HEK293 (cell line): ENCODE measurements around the gene ADA.

Experiments
- CTCF ChIA-PET: fragments of 350-600 bp; formaldehyde crosslinking; extraction: SDS; loops from one replicate; lab custom pipeline; 2021; ENCODE audit warnings: antibody characterized with exemption; lab: Yijun Ruan, JAX
- POLR2A ChIA-PET: fragments of 300-600 bp; formaldehyde crosslinking; extraction: SDS; loops from one replicate; lab custom pipeline; 2020; ENCODE audit warnings: antibody characterized with exemption, inconsistent platforms; lab: Yijun Ruan, JAX
- H3K27ac ChIP-seq: fragments of 200-500 bp; sonication (Bioruptor generic); 2 replicates; pipeline ENCODE4 v1.5.1; 2014; ENCODE audit warnings: low read depth, low read length, control low read depth, inconsistent platforms; ENCODE audit errors: extremely low read depth
- H3K36me3 ChIP-seq, 2 experiments: fragments of 200-500 bp in 1 of 2; sonication (Bioruptor generic) in 1 of 2; 1 replicate in 1 of 2; 2 replicates in 1 of 2; pipeline ENCODE4 v1.5.1; 2014 to 2017; ENCODE audit warnings: inconsistent platforms in 2 of 2, low read length in 2 of 2; ENCODE audit not compliant: control insufficient read depth in 2 of 2, insufficient read depth in 1 of 2
- H3K4me1 ChIP-seq: fragments of 200-500 bp; sonication (Bioruptor generic); 2 replicates; pipeline ENCODE4 v1.5.1; 2014; ENCODE audit warnings: mild to moderate bottlenecking, low read length, inconsistent platforms; ENCODE audit not compliant: control insufficient read depth, insufficient read depth
- H3K4me3 ChIP-seq: 2 replicates; pipeline ENCODE4 v1.5.1; 2011; ENCODE audit warnings: low read depth, mild to moderate bottlenecking, control low read depth, low read length, moderate library complexity
- H3K9me3 ChIP-seq: fragments of 200-500 bp; sonication (Bioruptor generic); 2 replicates; pipeline ENCODE4 v1.5.1; 2014; ENCODE audit warnings: low read depth, low read length, inconsistent platforms; ENCODE audit not compliant: control insufficient read depth, insufficient read depth
- BCL11A ChIP-seq: fragments of 450-650 bp; formaldehyde crosslinking; IDR thresholded peaks from 2 replicates; pipeline ENCODE4 v1.5.1; 2016; ENCODE audit warnings: low read depth, missing biosample characterization, missing genetic modification characterization
- SALL2 ChIP-seq: fragments of 450-650 bp; formaldehyde crosslinking; IDR thresholded peaks from 2 replicates; pipeline ENCODE4 v1.5.0; 2017; ENCODE audit warnings: missing biosample characterization, mild to moderate bottlenecking, missing genetic modification characterization, borderline replicate concordance
- ZBTB1 ChIP-seq: fragments of 450-650 bp; formaldehyde crosslinking; IDR thresholded peaks from 2 replicates; pipeline ENCODE4 v1.5.1; 2016; ENCODE audit warnings: missing biosample characterization, missing genetic modification characterization
- ZBTB11 ChIP-seq: fragments of 450-650 bp; formaldehyde crosslinking; conservative IDR thresholded peaks from 2 replicates; pipeline ENCODE4 v1.5.1; 2016; ENCODE audit warnings: low read depth, missing biosample characterization, missing genetic modification characterization
- ZNF174 ChIP-seq: fragments of 450-650 bp; formaldehyde crosslinking; IDR thresholded peaks from 2 replicates; pipeline ENCODE4 v1.5.0; 2017; ENCODE audit warnings: missing biosample characterization, mild to moderate bottlenecking, missing genetic modification characterization
- ZNF223 ChIP-seq: fragments of 450-650 bp; formaldehyde crosslinking; IDR thresholded peaks from 2 replicates; pipeline ENCODE4 v1.5.1; 2016; ENCODE audit warnings: missing biosample characterization, missing genetic modification characterization
- ZNF24 ChIP-seq: fragments of 450-650 bp; formaldehyde crosslinking; IDR thresholded peaks from 2 replicates; pipeline ENCODE4 v1.5.1; 2016; ENCODE audit warnings: missing biosample characterization, missing genetic modification characterization
- ZNF266 ChIP-seq: fragments of 450-650 bp; formaldehyde crosslinking; IDR thresholded peaks from 2 replicates; pipeline ENCODE4 v1.5.1; 2016; ENCODE audit warnings: missing biosample characterization, missing genetic modification characterization, low read depth
- ZNF473 ChIP-seq: fragments of 450-650 bp; formaldehyde crosslinking; IDR thresholded peaks from 2 replicates; pipeline ENCODE4 v1.5.1; 2017; ENCODE audit warnings: missing biosample characterization, missing genetic modification characterization
- ZNF544 ChIP-seq: fragments of 450-650 bp; formaldehyde crosslinking; IDR thresholded peaks from 2 replicates; pipeline ENCODE4 v1.5.0; 2017; ENCODE audit warnings: missing biosample characterization, missing genetic modification characterization
- ZNF555 ChIP-seq: fragments of 450-650 bp; formaldehyde crosslinking; conservative IDR thresholded peaks from 2 replicates; pipeline ENCODE4 v1.5.1; 2017; ENCODE audit warnings: missing biosample characterization, mild to moderate bottlenecking, missing genetic modification characterization, inconsistent platforms
- ZSCAN5A ChIP-seq: fragments of 450-650 bp; formaldehyde crosslinking; IDR thresholded peaks from 2 replicates; pipeline ENCODE4 v1.5.1; 2016; ENCODE audit warnings: missing biosample characterization, missing genetic modification characterization
- TF ChIP-seq, protein P1 (sequence below): sonication (generic); formaldehyde crosslinking; IDR thresholded peaks from 2 replicates; pipeline ENCODE4 v1.8.1; 2022; ENCODE audit warnings: mild to moderate bottlenecking, moderate library complexity, missing genetic modification reagents
- TF ChIP-seq, protein P2 (sequence below): fragments of 450-650 bp; formaldehyde crosslinking; IDR thresholded peaks from 2 replicates; pipeline ENCODE4 v1.5.1; 2016; ENCODE audit warnings: missing biosample characterization, missing genetic modification characterization
- TF ChIP-seq, protein P3 (sequence below): fragments of 450-650 bp; IDR thresholded peaks from 2 replicates; pipeline ENCODE4 v1.5.1; 2018; ENCODE audit warnings: missing biosample characterization, missing genetic modification characterization
- TF ChIP-seq, protein P4 (sequence below): fragments of 450-650 bp; formaldehyde crosslinking; IDR thresholded peaks from 2 replicates; pipeline ENCODE4 v1.5.1; 2017; ENCODE audit warnings: missing biosample characterization, missing genetic modification characterization
- TF ChIP-seq, protein P5 (sequence below): fragments of 450-650 bp; formaldehyde crosslinking; IDR thresholded peaks from 2 replicates; pipeline ENCODE4 v1.5.1; 2016; ENCODE audit warnings: missing biosample characterization, missing genetic modification characterization

The ADA gene

DNA sequence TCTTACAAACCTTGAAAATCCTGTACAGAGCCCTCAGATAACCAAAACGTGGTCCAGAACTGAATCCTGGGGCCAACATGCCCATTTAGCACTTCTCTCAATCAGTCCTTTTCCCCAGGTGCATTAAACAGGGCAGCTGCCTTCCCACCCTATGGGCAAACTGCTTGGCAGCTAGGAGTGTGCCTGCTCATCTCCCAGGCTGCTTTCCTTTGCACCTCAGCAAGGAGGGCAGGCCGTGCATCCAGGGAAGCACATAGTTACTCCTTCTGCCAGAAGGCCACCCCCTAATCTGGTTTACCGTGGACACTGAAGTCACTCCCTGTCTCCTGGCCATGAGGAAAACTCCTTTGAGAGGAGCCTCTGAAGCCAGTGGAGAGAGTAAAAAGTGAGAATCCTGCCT is 59.1 kb downstream of the ADA start:
- TF ChIP-seq ZSCAN5A (tag by site-specific recombination) = no peak
- TF ChIP-seq, protein P1, sequence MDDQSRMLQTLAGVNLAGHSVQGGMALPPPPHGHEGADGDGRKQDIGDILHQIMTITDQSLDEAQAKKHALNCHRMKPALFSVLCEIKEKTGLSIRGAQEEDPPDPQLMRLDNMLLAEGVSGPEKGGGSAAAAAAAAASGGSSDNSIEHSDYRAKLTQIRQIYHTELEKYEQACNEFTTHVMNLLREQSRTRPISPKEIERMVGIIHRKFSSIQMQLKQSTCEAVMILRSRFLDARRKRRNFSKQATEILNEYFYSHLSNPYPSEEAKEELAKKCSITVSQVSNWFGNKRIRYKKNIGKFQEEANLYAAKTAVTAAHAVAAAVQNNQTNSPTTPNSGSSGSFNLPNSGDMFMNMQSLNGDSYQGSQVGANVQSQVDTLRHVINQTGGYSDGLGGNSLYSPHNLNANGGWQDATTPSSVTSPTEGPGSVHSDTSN (CRISPR knock-in tag) = no peak
- TF ChIP-seq, protein P2, sequence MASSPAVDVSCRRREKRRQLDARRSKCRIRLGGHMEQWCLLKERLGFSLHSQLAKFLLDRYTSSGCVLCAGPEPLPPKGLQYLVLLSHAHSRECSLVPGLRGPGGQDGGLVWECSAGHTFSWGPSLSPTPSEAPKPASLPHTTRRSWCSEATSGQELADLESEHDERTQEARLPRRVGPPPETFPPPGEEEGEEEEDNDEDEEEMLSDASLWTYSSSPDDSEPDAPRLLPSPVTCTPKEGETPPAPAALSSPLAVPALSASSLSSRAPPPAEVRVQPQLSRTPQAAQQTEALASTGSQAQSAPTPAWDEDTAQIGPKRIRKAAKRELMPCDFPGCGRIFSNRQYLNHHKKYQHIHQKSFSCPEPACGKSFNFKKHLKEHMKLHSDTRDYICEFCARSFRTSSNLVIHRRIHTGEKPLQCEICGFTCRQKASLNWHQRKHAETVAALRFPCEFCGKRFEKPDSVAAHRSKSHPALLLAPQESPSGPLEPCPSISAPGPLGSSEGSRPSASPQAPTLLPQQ = no peak
- TF ChIP-seq ZNF223 = no peak
- TF ChIP-seq ZNF555 (tag by site-specific recombination) = no peak
- TF ChIP-seq SALL2 (tag by site-specific recombination) = no peak
- ChIA-PET POLR2A (no interaction called here), CTCF (no interaction called here)
- H3K9me3 ChIP-seq = no peaks in the 10 kb centered on the region
- H3K4me3 ChIP-seq = no peak overlapping the region
- H3K27ac ChIP-seq = no peak overlapping the region
- no peaks in the 10 kb centered on the region for H3K4me1 ChIP-seq
- H3K36me3 ChIP-seq = peaks cover 0 to 7% of the 10 kb centered on the region in 2 experiments; a peak in 1 of 3 replicates

GRCh38 chr20:44590980-44591778 is 60.3 kb downstream of the ADA start:
- peaks cover 0 to 7% of the 10 kb centered on the region in 2 experiments; a peak in 1 of 3 replicates for H3K36me3 ChIP-seq
- H3K4me3 ChIP-seq = no peak overlapping the region
- H3K4me1 ChIP-seq = no peaks in the 10 kb centered on the region
- no peak overlapping the region for H3K27ac ChIP-seq
- POLR2A ChIA-PET = no interaction called here
- no peak for TF ChIP-seq BCL11A (tag by site-specific recombination)
- TF ChIP-seq, protein P2 = no peak
- no peak for TF ChIP-seq ZNF544 (tag by site-specific recombination)
- no peak for TF ChIP-seq ZBTB11
- no peak for TF ChIP-seq ZNF473
- CTCF ChIA-PET = interaction anchor here (0.6 to 0.8 kb wide), 3 partner anchors 8 to 193 kb away, joined by 3 to 8 read pairs (median 3); no protein-coding TSS in a partner anchor
- H3K9me3 ChIP-seq = no peaks in the 10 kb centered on the region

DNA sequence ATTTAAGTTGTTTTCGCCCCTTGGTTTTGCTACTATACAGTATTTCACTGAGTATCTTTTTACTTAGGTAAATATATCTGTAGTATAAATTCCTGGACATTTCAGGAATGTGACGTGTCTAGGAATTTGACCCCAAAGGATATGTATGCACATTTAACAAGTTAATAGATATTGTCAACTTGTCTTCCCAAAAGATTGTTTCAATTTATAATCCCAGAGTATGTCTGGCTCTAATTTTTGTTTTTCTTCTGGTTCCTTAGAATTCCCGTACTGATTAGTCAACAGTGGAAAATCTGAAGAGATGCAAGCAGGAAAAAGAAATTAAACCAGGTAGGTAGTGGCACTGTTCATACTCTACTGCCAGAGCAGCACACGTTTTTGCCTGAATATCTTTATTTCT is 62.0 kb downstream of the ADA start:
- Histone ChIP-seq H3K9me3 (no peaks in the 10 kb centered on the region), H3K27ac (no peak overlapping the region), H3K4me1 (no peaks in the 10 kb centered on the region), H3K4me3 (no peak overlapping the region), H3K36me3 (peaks cover 0 to 7% of the 10 kb centered on the region in 2 experiments; a peak in 1 of 3 replicates)
- POLR2A ChIA-PET = no interaction called here
- CTCF ChIA-PET = no interaction called here
- TF ChIP-seq, protein P3, sequence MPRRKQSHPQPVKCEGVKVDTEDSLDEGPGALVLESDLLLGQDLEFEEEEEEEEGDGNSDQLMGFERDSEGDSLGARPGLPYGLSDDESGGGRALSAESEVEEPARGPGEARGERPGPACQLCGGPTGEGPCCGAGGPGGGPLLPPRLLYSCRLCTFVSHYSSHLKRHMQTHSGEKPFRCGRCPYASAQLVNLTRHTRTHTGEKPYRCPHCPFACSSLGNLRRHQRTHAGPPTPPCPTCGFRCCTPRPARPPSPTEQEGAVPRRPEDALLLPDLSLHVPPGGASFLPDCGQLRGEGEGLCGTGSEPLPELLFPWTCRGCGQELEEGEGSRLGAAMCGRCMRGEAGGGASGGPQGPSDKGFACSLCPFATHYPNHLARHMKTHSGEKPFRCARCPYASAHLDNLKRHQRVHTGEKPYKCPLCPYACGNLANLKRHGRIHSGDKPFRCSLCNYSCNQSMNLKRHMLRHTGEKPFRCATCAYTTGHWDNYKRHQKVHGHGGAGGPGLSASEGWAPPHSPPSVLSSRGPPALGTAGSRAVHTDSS (tag by site-specific recombination) = no peak
- no peak for TF ChIP-seq ZNF174 (tag by site-specific recombination)
- no peak for TF ChIP-seq ZNF24
- TF ChIP-seq ZBTB1 (tag by site-specific recombination) = no peak
- no peak for TF ChIP-seq ZNF266 (tag by site-specific recombination)
- TF ChIP-seq, protein P4, sequence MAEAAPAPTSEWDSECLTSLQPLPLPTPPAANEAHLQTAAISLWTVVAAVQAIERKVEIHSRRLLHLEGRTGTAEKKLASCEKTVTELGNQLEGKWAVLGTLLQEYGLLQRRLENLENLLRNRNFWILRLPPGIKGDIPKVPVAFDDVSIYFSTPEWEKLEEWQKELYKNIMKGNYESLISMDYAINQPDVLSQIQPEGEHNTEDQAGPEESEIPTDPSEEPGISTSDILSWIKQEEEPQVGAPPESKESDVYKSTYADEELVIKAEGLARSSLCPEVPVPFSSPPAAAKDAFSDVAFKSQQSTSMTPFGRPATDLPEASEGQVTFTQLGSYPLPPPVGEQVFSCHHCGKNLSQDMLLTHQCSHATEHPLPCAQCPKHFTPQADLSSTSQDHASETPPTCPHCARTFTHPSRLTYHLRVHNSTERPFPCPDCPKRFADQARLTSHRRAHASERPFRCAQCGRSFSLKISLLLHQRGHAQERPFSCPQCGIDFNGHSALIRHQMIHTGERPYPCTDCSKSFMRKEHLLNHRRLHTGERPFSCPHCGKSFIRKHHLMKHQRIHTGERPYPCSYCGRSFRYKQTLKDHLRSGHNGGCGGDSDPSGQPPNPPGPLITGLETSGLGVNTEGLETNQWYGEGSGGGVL = no peak
- TF ChIP-seq, protein P5, sequence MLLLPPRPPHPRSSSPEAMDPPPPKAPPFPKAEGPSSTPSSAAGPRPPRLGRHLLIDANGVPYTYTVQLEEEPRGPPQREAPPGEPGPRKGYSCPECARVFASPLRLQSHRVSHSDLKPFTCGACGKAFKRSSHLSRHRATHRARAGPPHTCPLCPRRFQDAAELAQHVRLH = no peak
